HFFc6 (cell line): ENCODE results near the gene ASAH2. TPM values are rescaled to one million over a fixed set of nuclear protein-coding genes. Genes with fewer than 3 reads are reported as not detected.

Experiments
- DNase-seq: peaks from one replicate; pipeline ENCODE4 v3.0.0-alpha.2; 2018
- H3K27ac Mint-ChIP-seq: 2 replicates; pipeline ENCODE4 v1.8.0; 2020; ENCODE audit warnings: mild to moderate bottlenecking, mixed read lengths
- H3K27me3 Mint-ChIP-seq: 2 replicates; pipeline ENCODE4 v1.8.0; 2021; ENCODE audit warnings: mild to moderate bottlenecking, moderate library complexity, mixed read lengths; ENCODE audit not compliant: insufficient read depth
- H3K36me3 Mint-ChIP-seq: 2 replicates; pipeline ENCODE4 v1.8.0; 2021; ENCODE audit warnings: low read depth, mixed read lengths
- H3K4me1 Mint-ChIP-seq: 2 replicates; pipeline ENCODE4 v1.8.0; 2020; ENCODE audit warnings: low read depth, mixed read lengths
- H3K4me3 Mint-ChIP-seq: 2 replicates; pipeline ENCODE4 v1.8.0; 2020; ENCODE audit warnings: mild to moderate bottlenecking, moderate library complexity, mixed read lengths
- H3K9me3 Mint-ChIP-seq: 2 replicates; pipeline ENCODE4 v1.8.0; 2020; ENCODE audit warnings: mild to moderate bottlenecking, mixed read lengths
- long read RNA-seq: library from polyadenylated mRNA; unstranded; transcript quantifications from one replicate; pipeline ENCODE4 v2.0.0, GENCODE V29; 2019
- total RNA-seq, 6 experiments: library from RNA; stranded (reverse); fragmentation: NEBNext Ultra II Directional; extraction: Animal tissue kit (Norgen Biotek cat#: 25700); gene quantifications; 2 replicates in 1 of 6; 3 replicates in 5 of 6; pipeline ENCODE4 v1.2.3, GENCODE V29; 2021
- TF ChIP-seq, protein P1 (sequence below): fragments of 200-600 bp; sonication (generic); IDR thresholded peaks from 2 replicates; pipeline ENCODE4 v1.5.0; 2021; ENCODE audit warnings: antibody characterized with exemption, mild to moderate bottlenecking

Gene ASAH2
- 1 to 10 TPM; 1.0 to 4.7 (median 3.9) TPM for total RNA-seq
- long read RNA-seq, result 0 reads

GRCh38 chr10:50251394-50251793 lies at the start of gene ASAH2:
Gene ASAH2 (minus strand): TSS chr10:50251516. CDS start chr10:50248610, 2,906 bp downstream.
- Mint-ChIP-seq H3K4me3 (no peak within 1 kb of the TSS), H3K27me3 (peaks cover 31% of the 10 kb centered on the region), H3K4me1 (no peaks in the 10 kb centered on the region), H3K36me3 (no peaks in the 10 kb centered on the region), H3K27ac (no peak within 1 kb of the TSS), H3K9me3 (no peaks in the 10 kb centered on the region)
- no peak for DNase-seq
- TF ChIP-seq, protein P1, sequence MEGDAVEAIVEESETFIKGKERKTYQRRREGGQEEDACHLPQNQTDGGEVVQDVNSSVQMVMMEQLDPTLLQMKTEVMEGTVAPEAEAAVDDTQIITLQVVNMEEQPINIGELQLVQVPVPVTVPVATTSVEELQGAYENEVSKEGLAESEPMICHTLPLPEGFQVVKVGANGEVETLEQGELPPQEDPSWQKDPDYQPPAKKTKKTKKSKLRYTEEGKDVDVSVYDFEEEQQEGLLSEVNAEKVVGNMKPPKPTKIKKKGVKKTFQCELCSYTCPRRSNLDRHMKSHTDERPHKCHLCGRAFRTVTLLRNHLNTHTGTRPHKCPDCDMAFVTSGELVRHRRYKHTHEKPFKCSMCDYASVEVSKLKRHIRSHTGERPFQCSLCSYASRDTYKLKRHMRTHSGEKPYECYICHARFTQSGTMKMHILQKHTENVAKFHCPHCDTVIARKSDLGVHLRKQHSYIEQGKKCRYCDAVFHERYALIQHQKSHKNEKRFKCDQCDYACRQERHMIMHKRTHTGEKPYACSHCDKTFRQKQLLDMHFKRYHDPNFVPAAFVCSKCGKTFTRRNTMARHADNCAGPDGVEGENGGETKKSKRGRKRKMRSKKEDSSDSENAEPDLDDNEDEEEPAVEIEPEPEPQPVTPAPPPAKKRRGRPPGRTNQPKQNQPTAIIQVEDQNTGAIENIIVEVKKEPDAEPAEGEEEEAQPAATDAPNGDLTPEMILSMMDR, result no peak

DNA sequence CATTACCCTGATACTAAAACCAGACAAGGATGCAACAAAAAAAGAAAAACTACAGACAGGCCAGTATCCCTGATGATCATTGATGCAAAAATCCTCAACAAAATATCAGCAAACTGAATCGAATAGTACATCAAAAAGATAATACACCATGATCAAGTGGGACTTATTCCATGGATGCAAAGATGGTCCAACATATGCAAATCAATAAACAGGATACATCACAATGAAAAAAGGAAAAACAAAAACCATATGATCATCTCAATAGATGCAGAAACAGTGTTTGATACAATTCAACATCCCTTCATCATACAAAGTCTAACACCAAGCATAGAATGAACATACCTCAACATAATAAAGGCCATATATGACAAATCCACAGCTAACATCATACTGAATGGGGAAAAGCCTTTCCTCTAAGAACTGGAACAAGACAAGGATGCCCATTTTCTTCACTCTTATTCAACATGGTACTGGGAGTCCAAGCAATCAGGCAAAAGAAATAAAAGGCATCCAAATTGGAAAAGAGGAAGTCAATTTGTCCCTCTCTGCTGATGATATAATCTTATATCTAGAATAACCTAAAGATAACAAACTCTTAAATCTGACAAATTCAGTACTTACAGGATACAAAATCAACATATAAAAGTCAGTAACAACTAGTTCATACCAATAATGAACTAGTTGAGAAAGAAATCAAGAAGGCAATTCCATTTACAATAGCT lies 48.8 kb upstream of the ASAH2 start:
- Mint-ChIP-seq H3K36me3 (peaks cover 10% of the 10 kb centered on the region), H3K27me3 (no peaks in the 10 kb centered on the region), H3K9me3 (no peaks in the 10 kb centered on the region)

GRCh38 chr10:50295367-50295766 lies 44.1 kb upstream of the ASAH2 start:
- DNase-seq, result no peak
- TF ChIP-seq, protein P1, result no peak
- no peaks in the 10 kb centered on the region; the same call in 1 of the 2 replicates for H3K27me3 Mint-ChIP-seq
- H3K27ac Mint-ChIP-seq, result no peak overlapping the region
- H3K9me3 Mint-ChIP-seq, result no peaks in the 10 kb centered on the region
- peaks cover 5% of the 10 kb centered on the region for H3K36me3 Mint-ChIP-seq
- no peak overlapping the region for H3K4me3 Mint-ChIP-seq
- H3K4me1 Mint-ChIP-seq, result no peaks in the 10 kb centered on the region

More for the DNA sequence above, 48.8 kb upstream of the ASAH2 start:
- Mint-ChIP-seq H3K27ac (no peak overlapping the region), H3K4me3 (no peak overlapping the region), H3K4me1 (no peaks in the 10 kb centered on the region)
- DNase-seq, result no peak
- TF ChIP-seq, protein P1, result no peak

DNA sequence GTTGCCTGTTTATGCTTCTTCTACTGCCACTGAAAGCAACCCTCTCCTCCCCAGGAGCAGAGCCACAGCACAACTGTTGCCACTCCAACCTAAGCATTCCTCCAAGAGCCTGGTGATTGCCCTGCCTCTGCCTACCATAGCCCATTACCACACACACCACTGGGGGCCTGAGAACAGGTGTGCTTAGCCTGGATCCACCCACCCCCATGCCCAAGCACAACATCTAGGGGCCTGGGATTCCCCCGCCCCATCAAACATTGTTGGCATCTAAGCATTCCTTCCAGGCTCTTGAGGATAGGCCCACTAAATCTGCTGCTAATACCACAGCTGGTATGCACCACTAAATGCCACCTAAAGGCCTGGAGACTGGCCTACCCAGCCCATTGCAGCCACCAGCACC lies 43.3 kb upstream of the ASAH2 start:
- H3K27me3 Mint-ChIP-seq, result peaks cover 3% of the 10 kb centered on the region; the same call in 1 of the 2 replicates
- no peaks in the 10 kb centered on the region for H3K9me3 Mint-ChIP-seq
- H3K4me3 Mint-ChIP-seq, result no peak overlapping the region
- no peak overlapping the region for H3K27ac Mint-ChIP-seq
- no peak for DNase-seq
- peaks cover 5% of the 10 kb centered on the region for H3K36me3 Mint-ChIP-seq
- TF ChIP-seq, protein P1, result no peak
- H3K4me1 Mint-ChIP-seq, result no peaks in the 10 kb centered on the region

DNA sequence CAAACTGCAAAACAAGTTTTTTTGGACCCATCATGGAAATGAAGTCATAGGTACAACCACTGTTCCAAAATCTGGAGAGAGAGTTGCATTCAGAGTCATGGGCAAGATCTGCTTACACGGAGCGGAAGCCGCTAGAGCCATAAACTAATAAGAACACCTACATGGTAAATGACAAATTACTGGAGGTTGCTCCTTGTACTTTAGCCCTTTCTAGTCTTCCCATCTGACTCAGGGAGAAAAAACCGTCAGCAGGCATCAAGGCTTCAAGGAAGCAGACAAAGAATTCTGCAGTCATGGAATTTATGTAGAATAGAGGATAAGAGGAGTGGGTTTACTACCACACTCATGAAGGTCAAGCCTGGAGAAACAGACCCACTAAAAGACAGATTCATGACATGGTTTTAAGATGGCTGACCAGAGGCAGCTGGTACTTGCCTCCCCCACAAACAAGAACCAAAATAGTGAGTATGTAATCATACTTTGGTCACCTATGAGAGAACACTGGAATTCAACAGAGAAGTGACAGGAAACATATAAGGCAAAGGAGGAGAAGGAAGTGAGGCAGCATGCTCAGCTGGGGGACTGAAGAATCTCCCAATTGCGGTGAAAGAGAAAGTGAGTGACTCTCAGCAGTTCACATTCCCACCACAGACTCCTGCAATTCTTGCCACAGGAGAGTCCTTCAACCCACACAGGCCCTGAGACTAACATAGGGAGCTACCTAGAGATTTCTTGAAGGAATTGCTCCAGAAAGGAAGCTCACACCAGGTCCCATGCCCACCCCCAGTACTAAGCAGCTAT lies 42.4 kb upstream of the ASAH2 start:
- H3K4me3 Mint-ChIP-seq, result no peak overlapping the region
- H3K27ac Mint-ChIP-seq, result no peak overlapping the region
- no peaks in the 10 kb centered on the region for H3K9me3 Mint-ChIP-seq
- peaks cover 3% of the 10 kb centered on the region; the same call in 1 of the 2 replicates for H3K27me3 Mint-ChIP-seq
- no peak for DNase-seq
- peaks cover 5% of the 10 kb centered on the region for H3K36me3 Mint-ChIP-seq
- TF ChIP-seq, protein P1, result no peak
- no peaks in the 10 kb centered on the region for H3K4me1 Mint-ChIP-seq
